ENCODE data around the gene SLC39A12. TPM values are rescaled to one million over a fixed set of nuclear protein-coding genes. Genes with fewer than 3 reads are reported as not detected.
"Not testable (repeated sequence)": the region's sequence is repeated elsewhere in the genome, so short reads cannot be mapped to it uniquely, and the experiment has no call there.

The SLC39A12 gene
- polyA plus RNA-seq (ENCODE audit: insufficient read length in 4 of 4) = not detected

DNA sequence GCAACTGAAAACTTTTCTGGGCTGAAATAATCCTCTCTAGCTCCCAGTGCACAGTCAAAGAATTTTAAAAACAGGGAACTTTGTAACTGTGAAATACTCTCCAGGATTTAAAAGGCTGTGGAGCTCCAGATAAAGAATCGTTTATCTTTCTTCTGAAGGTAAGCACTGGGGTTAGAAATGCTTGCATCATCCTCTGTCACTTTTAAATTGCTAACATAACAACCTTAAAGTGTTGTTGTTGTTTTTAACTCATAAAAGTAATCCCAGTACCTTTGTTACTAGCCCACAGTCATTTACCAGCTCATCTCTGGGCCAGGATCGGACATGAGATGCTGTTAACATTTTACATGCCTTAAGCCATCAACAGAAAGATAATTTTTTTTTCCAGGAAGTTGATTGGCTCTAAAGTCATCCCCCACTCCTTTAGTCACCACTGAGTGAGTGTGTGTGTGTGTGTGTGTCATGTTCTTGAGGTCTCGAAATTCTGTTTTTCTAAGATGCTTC is at the start of gene SLC39A12:
Gene SLC39A12, plus strand, starts transcription at position 51 of the 504 bp plus-strand sequence. CDS start 1,359 bp downstream, outside the sequence.
- DNase-seq (ENCODE audit: low read depth in 4 of 4, low spot score in 3 of 4) = no peak

DNA sequence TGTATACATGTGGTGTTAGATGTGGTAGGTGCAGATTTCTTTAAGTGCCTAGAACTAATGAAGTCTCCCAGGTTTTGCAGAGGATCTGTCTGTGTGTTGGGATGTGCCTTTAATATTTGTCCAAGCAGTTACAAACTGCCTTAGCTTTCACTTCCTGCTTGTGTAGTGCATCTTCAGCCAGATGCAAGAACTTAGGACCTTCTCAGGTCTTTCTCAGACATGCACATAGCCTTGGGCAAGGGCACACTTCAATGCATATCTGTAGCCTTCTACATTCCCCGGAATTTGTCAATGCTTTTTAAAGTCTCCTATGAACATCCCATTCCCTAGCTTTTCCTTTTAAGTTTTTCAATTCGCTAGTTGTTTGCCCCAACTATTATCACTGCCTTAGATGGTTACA is 47.2 kb upstream of the SLC39A12 start:
- no peak for DNase-seq (ENCODE audit: low read depth in 4 of 4, low spot score in 3 of 4)

DNA sequence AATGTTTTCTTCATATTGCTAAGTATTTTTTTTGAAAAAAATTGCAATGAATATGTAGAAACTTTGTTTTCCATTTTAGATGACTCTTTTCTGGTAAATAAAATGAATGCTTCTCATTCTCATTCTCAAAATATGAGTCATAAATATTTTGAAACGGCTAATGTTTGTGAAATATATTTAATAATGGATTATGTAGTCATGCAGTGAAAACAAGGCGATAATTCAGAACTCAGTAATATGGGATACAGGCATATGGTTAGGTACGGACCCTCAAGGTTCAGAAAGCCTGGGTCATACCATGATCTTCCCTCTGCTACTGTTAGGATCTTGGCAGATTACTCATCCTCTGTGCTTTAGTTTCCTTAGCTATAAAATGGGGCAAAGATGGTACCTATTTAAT is 46.2 kb upstream of the SLC39A12 start:
- DNase-seq (ENCODE audit: low read depth in 4 of 4, low spot score in 3 of 4) = no peak

DNA sequence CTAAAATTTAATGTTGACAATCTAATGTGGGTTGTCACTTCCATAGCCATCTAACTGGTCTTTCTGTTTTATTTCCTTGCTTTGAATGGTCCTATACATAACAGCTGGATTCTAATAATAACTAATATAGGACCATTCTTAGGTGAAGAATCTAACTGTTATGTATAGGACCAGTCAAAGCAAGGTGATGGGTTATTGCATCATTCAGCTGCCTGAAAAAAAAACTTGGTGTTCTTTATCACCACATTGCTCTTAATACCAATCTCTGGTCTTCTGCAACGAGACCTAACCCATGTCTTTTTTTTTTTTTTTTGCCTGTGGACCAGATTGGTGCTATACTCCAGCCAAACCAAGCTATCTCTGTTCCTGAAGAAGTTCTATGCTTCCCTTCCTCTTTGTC is 45.7 kb upstream of the SLC39A12 start:
- no peak for DNase-seq (ENCODE audit: low read depth in 4 of 4, low spot score in 3 of 4)

DNA sequence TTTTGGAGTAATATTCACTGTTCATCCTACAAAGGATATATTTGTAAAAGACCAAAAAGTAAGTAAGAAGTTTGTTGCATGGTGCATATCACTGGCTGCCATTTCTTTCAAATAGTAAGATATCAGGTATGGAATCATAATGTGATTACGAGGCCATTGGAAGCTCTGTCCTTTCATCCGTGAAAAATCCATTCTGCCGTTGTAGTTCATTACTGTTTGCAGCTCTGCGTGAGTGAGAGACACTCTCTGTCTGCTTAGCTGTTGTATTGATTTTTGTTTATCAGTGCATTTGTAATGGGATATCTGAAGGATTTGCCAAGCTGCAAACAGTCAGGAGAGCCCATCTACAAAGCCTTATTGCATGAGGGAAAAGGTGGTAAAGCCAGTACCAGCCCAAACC is 44.1 kb upstream of the SLC39A12 start:
- no peak for DNase-seq (ENCODE audit: low read depth in 4 of 4, low spot score in 3 of 4)

DNA sequence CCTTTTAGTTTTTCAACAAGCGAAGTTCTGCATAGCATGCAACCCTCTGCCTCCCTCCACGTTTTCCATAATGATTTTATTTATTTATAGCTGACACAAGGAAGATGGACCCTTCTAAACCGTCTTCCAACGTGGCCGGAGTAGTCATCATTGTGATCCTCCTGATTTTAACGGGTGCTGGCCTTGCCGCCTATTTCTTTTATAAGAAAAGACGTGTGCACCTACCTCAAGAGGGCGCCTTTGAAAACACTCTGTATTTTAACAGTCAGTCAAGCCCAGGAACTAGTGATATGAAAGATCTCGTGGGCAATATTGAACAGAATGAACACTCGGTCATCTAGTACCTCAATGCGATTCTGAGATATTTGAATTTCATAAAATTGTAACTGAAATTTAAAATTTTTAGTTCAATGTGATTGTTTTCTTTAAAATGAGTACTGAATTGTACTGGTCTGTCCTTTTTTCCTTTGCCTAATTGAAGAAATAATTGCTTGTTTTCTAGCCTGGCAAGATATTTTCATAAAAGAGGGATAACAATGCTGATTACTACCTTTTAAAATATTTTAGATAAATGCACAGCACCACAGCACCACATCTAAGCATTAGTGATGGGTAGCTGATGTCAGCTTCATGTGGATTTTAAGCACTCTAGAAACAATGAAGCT is 41.5 kb upstream of the SLC39A12 start:
- peak in 3 of 4 donors; percentile 5 to 16 (median 9) for DNase-seq (ENCODE audit: low read depth in 4 of 4, low spot score in 3 of 4)

DNA sequence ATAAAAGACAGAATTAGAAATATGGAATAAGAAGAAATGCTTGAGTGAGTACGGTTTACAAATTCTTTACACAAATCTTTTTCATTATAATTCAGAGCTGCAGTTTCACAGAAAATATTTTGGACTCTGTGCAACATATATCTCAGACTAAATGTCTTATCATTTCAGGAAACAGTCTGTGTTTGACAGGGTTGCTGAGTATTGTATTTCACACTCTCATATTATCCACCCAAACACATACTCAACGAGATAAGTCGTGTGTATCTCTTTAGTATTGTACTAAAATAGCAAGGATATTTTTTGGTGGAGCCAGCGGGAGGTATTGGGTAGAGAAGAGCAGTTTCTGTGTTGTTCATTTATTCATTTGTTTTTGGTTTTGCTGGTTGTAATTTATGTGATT is 39.0 kb upstream of the SLC39A12 start:
- DNase-seq (ENCODE audit: low read depth in 4 of 4, low spot score in 3 of 4) = no peak

DNA sequence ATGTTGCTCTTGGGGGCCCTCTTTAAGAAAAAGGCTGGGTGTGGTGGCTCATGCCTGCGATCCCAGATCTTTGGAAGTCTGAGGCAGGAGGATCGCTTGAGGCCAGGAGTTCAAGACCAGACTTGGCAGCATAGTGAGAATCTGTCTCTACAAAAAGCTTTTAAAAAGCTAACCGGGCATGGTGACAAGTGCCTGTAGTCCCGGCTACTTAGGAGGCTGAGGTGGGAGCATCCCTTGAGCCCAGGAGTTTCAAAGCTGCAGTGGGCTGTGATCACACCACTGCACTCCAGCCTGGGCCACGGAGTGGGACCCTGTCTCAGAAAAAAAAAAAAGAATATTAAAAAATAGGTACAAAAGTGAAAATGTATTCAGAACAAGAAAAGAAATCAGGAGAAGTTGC is 38.1 kb upstream of the SLC39A12 start:
- DNase-seq (ENCODE audit: low read depth in 4 of 4, low spot score in 3 of 4) = no peak

DNA sequence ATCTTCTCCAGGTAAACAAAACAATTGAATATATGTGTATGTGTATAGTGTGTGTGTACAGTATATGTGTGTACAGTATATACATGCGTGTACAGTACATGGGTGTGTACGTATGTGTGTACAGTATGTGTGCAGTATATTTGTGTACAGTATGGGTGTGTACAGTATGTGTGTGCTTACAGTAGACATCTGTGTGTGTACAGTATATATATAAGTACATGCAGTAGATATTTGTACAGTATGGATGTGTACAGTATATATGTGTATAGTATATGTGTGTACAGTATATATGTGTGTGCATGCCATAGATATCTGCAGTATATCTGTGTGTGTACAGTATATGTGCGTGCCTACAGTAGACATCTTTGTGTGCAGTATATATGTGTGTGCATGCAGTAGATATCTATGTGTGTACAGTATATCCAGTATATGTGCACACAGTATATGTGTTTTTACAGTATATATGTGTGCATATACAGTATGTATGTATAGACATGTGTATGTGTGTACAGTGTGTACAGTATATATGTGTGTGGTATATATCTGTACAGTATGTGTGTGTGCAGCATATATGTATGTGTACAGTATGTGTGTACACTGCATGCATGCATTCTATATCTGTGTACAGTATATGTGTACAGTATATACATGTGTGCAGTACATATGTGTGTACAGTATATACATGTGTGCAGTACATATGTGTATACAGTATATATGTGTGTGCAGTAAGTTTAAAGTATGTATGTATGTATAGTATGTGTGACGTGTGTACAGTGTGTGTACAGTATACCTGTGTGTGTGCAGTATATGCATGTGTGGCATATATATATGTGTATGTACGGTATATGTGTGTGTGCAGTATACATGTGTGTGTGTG is 37.3 kb upstream of the SLC39A12 start:
- DNase-seq (ENCODE audit: low read depth in 4 of 4, low spot score in 3 of 4) = no peak

DNA sequence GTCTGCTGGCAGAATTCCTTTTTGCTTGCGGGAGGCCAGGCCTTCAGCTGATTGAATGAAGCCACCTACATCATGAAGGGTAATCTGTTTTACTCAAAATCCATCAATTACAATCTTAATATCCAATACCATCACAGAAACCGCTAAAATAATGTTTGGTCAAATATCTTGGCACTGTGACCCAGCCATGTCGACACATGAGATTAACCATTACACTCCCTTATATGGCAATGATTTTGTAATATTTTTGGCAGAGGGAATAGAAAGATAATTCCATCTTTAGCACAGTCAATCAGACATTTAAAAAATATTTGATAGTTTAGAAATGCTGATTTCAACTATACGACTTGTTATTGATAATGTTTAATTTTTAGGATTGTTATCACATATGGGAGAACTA is 36.5 kb upstream of the SLC39A12 start:
- DNase-seq (ENCODE audit: low read depth in 4 of 4, low spot score in 3 of 4) = no peak

DNA sequence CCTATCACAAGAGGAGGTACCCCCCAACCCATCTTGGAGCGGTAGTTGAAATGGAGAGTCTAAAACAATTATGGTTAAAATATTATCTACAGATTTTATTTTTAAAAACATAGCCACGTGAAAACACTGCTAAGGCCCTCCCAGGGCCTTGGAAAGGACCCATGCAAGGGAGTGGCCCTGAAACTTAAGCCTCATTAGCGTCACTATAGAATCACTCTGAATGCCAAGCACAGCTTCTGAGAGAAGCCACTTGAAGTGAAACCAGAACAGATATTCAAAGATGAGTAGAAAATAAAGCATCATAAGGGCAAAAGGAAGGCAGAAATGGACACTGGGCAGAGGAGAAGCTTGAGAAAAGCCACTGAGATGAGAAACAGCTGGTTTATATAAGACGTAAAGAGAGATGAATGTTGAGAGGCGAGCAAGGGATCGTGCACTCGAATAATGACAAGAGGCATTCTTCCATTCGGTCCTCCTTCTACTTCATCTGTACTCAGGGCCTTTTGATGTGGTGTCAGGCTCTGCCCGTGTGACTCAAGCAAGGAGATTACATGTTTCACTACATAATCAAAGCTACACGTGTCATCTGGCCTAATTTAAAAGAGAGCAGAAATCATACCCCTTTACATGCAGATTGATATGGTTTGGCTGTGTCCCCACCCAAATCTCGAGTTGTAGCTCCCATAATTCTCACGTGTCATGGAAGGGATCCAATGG is 33.4 kb upstream of the SLC39A12 start:
- no peak for DNase-seq (ENCODE audit: low read depth in 4 of 4, low spot score in 3 of 4)

DNA sequence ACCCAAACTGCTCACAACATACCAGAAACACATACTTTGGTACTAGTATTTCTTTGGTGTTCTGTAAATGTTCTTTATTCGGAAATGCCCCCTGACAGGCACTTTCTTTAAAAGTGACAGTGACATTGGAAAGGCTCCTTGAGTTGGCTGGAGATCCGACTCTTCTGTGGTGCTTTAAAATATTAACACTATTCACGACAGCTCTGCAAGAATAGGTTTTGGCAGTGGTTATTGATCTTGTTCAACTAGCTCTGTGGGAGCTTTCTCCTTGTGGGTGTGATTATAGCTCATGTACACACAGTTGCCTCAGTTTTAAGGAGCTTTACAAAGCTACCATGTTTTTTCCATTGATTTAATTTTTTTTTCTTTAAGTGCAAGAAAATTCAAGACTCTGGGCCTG is 30.3 kb upstream of the SLC39A12 start:
- no peak for DNase-seq (ENCODE audit: low read depth in 4 of 4, low spot score in 3 of 4)

DNA sequence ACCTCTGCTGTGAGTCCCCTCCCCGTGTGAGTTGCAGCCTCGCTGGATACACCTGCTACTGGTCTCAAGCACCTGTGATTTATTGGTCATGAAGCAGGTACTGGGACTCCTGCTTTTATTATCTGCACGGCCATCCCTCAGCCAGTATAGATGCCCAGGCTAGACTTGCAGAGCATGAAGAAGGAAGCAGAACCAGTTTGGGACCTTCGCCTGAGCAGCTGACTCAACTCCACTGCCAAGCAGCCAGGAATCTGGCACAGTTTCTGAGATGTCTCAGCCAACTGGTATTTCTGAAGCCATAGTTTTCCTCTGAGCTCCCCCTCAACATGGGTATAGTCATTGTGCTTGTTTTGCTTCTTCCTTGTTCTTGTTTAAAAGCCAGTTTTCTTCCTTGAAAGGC is 28.0 kb upstream of the SLC39A12 start:
- DNase-seq (ENCODE audit: low read depth in 4 of 4, low spot score in 3 of 4) = no peak

DNA sequence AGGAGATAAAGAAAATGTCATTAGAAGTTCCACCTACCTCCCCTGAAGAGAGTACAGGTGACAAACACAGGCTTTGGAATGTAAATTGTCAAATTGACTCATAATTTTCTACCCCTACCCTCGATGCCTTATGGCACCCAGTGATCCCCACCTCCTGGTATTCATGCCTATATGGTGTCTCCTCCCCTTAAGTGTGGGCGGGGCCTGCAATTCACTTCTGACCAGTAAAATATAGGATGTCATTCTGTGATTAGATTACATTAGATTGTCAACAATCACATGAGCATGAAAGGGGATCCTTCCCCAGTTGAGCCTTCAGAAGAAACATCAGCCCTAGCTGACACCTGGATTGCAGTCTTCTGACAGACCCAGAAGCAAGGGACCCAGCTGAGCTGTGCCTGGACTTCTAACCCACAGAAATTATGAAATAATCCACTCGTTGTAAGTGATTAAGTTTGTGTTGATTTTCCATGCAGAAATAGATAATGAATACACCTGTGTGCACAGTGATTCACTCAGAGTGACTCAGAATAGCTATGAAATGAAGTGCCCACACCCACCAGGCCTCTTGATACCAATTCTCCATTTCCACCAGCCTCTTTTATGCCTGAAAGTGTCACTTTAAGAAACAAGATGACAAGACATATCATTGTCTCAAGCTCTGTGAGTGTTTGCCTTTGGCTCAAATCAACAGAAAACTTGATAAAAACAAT is 8.5 kb upstream of the SLC39A12 start:
- no peak for DNase-seq (ENCODE audit: low read depth in 4 of 4, low spot score in 3 of 4)

DNA sequence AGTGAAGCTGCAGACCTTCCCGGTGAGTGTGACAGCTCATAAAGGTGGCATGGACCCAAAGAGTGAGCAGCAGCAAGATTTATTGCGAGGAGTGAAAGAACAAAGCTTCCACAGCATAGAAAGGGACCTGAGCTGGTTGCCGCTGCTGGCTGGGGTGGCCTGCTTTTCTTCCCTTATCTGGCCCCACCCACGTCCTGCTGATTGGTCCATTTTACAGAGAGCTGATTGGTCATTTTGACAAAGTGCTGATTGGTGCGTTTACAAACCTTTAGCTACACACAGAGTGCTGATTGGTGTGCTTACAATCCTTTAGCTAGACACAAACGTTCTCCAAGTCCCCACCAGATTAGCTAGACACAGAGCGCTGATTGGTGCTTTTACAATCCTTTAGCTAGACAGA is 1.4 kb upstream of the SLC39A12 start:
- not testable (repeated sequence) for DNase-seq (ENCODE audit: low read depth in 4 of 4, low spot score in 3 of 4)

DNA sequence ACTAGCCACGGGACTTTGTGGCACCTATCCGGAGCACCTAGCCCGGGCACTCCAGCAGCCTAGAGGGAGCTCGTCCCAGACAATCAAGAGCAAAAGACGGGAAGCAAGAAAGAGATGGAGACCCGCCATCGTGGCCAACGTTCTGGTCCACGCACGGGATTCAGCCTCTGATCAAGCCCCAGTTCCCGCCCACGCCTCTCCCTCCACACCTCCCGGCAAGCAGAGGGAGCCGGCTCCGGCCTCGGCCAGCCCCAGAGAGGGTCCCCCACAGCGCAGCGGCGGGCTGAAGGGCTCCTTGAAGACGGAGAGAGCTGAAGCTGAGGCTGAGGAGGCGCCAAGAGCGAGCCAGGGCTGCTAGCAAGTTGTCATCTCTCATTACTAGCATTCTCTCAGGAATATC is 992 bp upstream of the SLC39A12 start:
- no peak for DNase-seq (ENCODE audit: low read depth in 4 of 4, low spot score in 3 of 4)

DNA sequence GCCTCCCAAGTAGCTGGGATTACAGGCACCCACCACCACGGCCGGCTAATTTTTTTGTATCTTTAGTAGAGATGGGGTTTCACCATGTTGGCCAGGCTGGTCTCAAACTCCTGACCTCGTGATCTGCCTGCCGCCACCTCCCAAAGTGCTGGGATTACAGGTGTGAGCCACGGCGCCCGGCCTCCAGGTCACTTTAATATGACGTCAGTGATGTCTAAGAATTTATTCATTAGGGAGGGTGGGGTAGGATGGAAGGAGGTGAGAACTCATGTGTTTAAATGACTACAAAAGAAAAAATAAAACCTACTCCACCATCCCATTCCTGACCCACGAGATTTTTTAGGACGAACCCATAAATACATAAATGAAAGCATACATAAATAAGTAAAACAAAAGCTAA is 2.7 kb downstream of the SLC39A12 start:
- not testable (repeated sequence) for DNase-seq (ENCODE audit: low read depth in 4 of 4, low spot score in 3 of 4)

DNA sequence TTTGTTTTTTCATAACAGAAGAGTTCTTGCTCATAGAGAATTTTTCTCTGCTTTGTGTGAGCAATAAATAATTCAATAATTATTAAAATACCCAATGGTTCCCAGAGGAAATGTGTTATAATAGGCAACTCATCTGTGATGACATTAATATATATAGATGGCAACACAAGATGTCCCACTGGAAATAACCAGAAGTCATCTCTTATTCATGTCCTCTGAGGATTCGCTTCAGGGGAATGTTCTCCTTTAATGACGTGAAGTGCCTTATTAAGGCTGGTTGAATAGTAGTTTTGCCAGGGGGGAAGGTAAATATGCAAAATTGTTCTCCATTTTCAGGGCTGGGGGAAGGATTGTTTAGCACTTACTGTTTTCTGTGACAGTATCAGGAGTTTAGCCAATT is 3.1 kb downstream of the SLC39A12 start:
- no peak for DNase-seq (ENCODE audit: low read depth in 4 of 4, low spot score in 3 of 4)

DNA sequence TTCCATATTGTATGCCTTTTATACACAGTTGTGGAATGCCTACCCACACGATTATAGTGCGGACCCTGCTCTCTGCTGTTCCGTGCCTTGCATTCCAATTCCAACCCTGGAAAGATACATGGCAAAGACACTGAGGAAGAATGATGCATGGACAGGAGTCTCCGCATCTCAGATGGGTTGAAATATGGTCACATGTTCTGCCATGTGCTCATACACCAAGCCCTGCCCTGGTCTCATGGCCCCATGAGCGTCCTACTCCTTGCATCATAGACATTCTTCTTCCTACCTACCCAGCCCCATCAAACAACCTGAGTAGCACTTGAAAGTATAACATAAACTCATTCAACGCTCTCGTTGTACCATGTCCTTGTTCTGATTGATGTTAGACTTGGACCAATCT is 6.3 kb downstream of the SLC39A12 start:
- DNase-seq (ENCODE audit: low read depth in 4 of 4, low spot score in 3 of 4) = no peak

DNA sequence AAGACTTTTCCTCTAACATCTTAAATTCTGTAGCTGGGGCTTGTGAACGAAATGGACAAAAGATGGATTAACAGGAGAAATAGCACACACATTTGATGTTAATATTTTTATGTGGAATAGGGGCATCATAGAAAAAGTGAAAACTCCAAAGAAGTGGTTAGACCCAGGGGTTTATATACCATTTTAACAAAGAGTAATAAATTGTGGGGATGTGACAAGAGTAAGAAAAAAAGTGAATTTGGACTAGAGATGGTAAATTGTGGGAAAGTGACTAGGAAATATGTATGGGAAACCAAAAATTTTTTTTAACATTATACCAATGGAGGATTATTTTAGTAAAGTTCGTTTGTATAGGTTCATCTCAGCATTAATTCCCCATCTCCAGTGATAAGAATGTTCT is 8.2 kb downstream of the SLC39A12 start:
- DNase-seq (ENCODE audit: low read depth in 4 of 4, low spot score in 3 of 4) = no peak

All from right renal pelvis (tissue), 4 donors.